Nephron progenitor cell (in vitro differentiated cells): ENCODE data around the gene DCDC2B.

Experiments used
- DNase-seq: peaks from one replicate; pipeline ENCODE4 v3.0.0; 2021
- H3K27ac Mint-ChIP-seq: 2 replicates; pipeline ENCODE4 v1.8.0; 2021; ENCODE audit warnings: mild to moderate bottlenecking, moderate library complexity, mixed read lengths
- H3K27me3 Mint-ChIP-seq: 2 replicates; pipeline ENCODE4 v1.8.0; 2021; ENCODE audit warnings: mild to moderate bottlenecking, low read depth, mixed read lengths; ENCODE audit not compliant: poor library complexity
- H3K36me3 Mint-ChIP-seq: 2 replicates; pipeline ENCODE4 v1.8.0; 2021; ENCODE audit warnings: low read depth, mixed read lengths
- H3K4me1 Mint-ChIP-seq: 2 replicates; pipeline ENCODE4 v1.8.0; 2021; ENCODE audit warnings: mixed read lengths
- H3K4me3 Mint-ChIP-seq: 2 replicates; pipeline ENCODE4 v1.8.0; 2021; ENCODE audit warnings: mild to moderate bottlenecking, moderate library complexity, mixed read lengths
- H3K9me3 Mint-ChIP-seq: 2 replicates; pipeline ENCODE4 v1.8.0; 2021; ENCODE audit warnings: mild to moderate bottlenecking, moderate library complexity, mixed read lengths
- TF ChIP-seq, protein P1 (sequence below): fragments of 200-600 bp; sonication (generic); IDR thresholded peaks from 2 replicates; pipeline ENCODE4 v1.5.0; 2021; ENCODE audit warnings: antibody characterized with exemption

The DCDC2B gene

DNA sequence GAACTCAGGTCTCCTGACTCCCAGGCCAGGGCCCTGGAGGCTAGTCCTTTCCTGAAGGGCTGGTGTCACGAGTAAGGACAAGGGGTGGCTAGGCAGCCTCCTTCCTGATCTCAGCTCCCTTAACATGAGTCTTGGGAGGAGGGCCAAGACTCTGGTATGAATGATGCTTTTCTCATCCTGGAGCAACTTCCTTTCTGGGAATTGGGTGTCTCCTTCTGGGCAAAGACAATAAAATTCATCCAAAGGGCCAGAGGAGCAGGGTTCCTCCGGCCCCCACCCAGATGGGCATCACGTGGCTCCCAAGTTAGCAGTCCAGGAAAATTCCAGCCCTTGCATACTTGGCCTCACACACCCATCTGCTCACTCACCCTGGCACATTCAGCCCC is 38.0 kb downstream of the DCDC2B start, which contains the start of gene FAM167B:
FAM167B (plus strand) TSS at position 335 of the 386 bp plus-strand sequence. CDS start 200 bp downstream, outside the sequence.
- Mint-ChIP-seq H3K27ac (peak within 1 kb of the TSS; percentile 72), H3K27me3 (peaks cover 16% of the 10 kb centered on the region), H3K4me1 (peaks cover 58% of the 10 kb centered on the region), H3K4me3 (peak within 1 kb of the TSS; percentile 23), H3K9me3 (no peaks in the 10 kb centered on the region), H3K36me3 (no peaks in the 10 kb centered on the region)
- TF ChIP-seq, protein P1, sequence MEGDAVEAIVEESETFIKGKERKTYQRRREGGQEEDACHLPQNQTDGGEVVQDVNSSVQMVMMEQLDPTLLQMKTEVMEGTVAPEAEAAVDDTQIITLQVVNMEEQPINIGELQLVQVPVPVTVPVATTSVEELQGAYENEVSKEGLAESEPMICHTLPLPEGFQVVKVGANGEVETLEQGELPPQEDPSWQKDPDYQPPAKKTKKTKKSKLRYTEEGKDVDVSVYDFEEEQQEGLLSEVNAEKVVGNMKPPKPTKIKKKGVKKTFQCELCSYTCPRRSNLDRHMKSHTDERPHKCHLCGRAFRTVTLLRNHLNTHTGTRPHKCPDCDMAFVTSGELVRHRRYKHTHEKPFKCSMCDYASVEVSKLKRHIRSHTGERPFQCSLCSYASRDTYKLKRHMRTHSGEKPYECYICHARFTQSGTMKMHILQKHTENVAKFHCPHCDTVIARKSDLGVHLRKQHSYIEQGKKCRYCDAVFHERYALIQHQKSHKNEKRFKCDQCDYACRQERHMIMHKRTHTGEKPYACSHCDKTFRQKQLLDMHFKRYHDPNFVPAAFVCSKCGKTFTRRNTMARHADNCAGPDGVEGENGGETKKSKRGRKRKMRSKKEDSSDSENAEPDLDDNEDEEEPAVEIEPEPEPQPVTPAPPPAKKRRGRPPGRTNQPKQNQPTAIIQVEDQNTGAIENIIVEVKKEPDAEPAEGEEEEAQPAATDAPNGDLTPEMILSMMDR = no peak
- DNase-seq = no peak

- Mint-ChIP-seq H3K27ac (no peak overlapping the region), H3K27me3 (peaks cover 17% of the 10 kb centered on the region), H3K36me3 (no peaks in the 10 kb centered on the region), H3K4me1 (peaks cover 58% of the 10 kb centered on the region), H3K4me3 (no peak overlapping the region), H3K9me3 (no peaks in the 10 kb centered on the region)
- no peak for DNase-seq
- TF ChIP-seq, protein P1 = no peak
These were observed 38.6 kb downstream of the DCDC2B start for GRCh38 chr1:32247452-32247851.

GRCh38 chr1:32247983-32248889 is 39.3 kb downstream of the DCDC2B start:
- peak; percentile 89 for DNase-seq
- no peaks in the 10 kb centered on the region for H3K9me3 Mint-ChIP-seq
- H3K4me3 Mint-ChIP-seq = peak overlapping the region; percentile 23

GRCh38 chr1:32249831-32250525 is 41.1 kb downstream of the DCDC2B start:
- Mint-ChIP-seq H3K9me3 (no peaks in the 10 kb centered on the region), H3K27ac (peak overlapping the region; percentile 55), H3K27me3 (peaks cover 20% of the 10 kb centered on the region), H3K4me3 (peak overlapping the region; percentile 43), H3K4me1 (peaks cover 63% of the 10 kb centered on the region), H3K36me3 (no peaks in the 10 kb centered on the region)
- DNase-seq = peak; percentile 22
- TF ChIP-seq, protein P1 = no peak

More at GRCh38 chr1:32247983-32248889, 39.3 kb downstream of the DCDC2B start:
- Mint-ChIP-seq H3K27ac (peak overlapping the region; percentile 72), H3K4me1 (peaks cover 58% of the 10 kb centered on the region), H3K27me3 (peaks cover 20% of the 10 kb centered on the region), H3K36me3 (no peaks in the 10 kb centered on the region)
- TF ChIP-seq, protein P1 = peak; percentile 80

DNA sequence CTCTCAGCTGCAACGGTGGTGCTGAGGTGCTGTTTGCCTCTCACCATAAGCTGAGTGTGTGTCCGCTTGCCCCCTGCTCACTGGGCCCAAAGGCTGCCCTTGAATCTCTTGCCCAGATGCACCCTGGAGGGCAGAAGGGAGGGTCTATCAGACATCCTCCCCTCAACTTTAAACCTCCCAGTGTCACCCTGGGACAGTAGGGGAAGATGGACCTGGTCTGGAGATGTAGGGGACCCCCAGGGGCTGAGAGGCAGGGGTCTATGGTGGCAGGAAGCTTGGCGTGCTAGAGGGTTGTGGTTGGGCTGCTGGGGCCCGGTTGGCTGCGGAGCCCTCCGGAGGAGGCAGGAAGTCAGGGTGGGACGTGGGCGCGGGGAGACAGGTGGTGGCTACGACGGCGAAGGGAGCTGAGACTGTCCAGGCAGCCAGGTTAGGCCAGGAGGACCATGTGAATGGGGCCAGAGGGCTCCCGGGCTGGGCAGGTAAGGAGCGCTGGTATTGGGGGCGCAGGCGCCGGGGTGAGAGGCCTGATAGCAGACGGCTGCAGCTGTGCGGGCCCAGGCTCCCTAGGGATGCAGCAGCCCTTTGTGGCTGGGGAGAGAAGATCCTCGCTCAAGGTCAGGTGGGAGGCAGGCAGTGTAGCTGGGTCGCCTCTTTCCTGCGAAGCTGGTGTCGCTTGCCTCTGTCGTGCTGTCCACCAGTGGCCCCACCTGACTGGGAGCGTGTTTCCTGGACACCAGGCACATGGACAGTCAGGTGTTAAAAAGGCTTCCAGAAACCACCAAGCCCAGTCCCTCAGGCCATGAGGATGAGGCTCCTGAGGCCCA is 42.2 kb downstream of the DCDC2B start, which contains the start of gene LCK:
LCK (plus strand) TSS at position 373 of the 824 bp plus-strand sequence. CDS start 23,065 bp downstream, outside the sequence.
- peak within 1 kb of the TSS; percentile 43 for H3K4me3 Mint-ChIP-seq
- DNase-seq = no peak
- H3K27me3 Mint-ChIP-seq = peaks cover 17% of the 10 kb centered on the region
- H3K9me3 Mint-ChIP-seq = no peaks in the 10 kb centered on the region
- H3K27ac Mint-ChIP-seq = peak within 1 kb of the TSS; percentile 55
- peaks cover 58% of the 10 kb centered on the region for H3K4me1 Mint-ChIP-seq
- no peaks in the 10 kb centered on the region for H3K36me3 Mint-ChIP-seq
- TF ChIP-seq, protein P1 = no peak
